ENCODE data around the gene SMIM3.
A peak's percentile ranks its signal among the peaks of the same experiment; 100 is the strongest.

Gene SMIM3

DNA sequence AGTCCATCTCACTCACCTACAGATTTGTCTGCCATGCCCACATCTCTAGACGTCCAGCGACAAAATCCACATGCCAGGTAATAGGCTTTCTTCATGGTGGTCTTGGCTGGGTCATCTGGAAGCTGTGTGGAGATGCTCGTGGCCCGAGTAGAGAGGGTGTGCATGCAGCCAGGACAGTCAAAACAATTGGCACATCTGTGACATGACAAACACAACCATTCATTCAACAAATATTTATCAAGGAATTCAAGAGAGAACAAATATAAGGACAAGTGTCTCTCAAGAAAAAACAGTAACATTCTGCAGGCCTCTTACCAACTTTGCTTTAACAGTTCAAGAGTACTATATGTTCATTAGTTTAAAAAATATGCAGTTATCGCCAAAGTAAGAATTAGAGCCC is 25.1 kb upstream of the SMIM3 start:
- peaks cover 5% of the 10 kb centered on the region; the same call in 1 of the 2 replicates for H3K4me1 ChIP-seq (ENCODE audit: insufficient read depth, low read length)
- H3K36me3 ChIP-seq (ENCODE audit: insufficient read depth, low read length), result peaks cover 74% of the 10 kb centered on the region
- H3K27ac ChIP-seq (ENCODE audit: low read depth, low read length), result no peak overlapping the region
- WGBS, result 93% methylated on average over 4 of the region's 5 CpGs
- H3K9me3 ChIP-seq (ENCODE audit: insufficient read depth, low read depth, low read length), result no peaks in the 10 kb centered on the region
- no peaks in the 10 kb centered on the region for H3K27me3 ChIP-seq (ENCODE audit: insufficient read depth, low read length)
- no peak overlapping the region for H3K9ac ChIP-seq (ENCODE audit: low read depth, low read length)
- no peak overlapping the region for H3K4me3 ChIP-seq (ENCODE audit: low read length)

DNA sequence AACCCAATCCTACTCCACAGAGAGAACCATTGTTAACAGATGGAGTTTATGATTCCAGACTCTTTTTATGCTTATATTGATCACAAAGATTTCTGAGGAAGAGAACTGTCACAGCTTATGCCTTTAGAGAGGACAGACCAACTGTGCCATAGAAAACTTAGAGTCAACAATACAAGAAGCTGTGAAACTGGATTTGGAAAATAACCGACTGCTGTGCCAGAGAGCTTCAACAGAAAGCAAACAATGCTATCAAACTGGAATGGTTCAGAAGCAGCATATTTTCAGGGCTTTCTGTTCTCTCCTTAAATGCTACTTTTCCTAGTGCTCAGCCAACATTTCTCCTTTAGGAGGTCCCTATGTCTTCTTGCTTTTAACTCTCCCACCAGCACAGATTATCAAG is 24.7 kb upstream of the SMIM3 start:
- Histone ChIP-seq H3K4me1 (ENCODE audit: insufficient read depth, low read length) (peaks cover 5% of the 10 kb centered on the region; the same call in 1 of the 2 replicates), H3K27ac (ENCODE audit: low read depth, low read length) (no peak overlapping the region), H3K36me3 (ENCODE audit: insufficient read depth, low read length) (peaks cover 72% of the 10 kb centered on the region), H3K9ac (ENCODE audit: low read depth, low read length) (no peak overlapping the region), H3K9me3 (ENCODE audit: insufficient read depth, low read depth, low read length) (no peaks in the 10 kb centered on the region), H3K4me3 (ENCODE audit: low read length) (no peak overlapping the region), H3K27me3 (ENCODE audit: insufficient read depth, low read length) (no peaks in the 10 kb centered on the region)
- 92% methylated on average over 1 of the region's 1 CpG for WGBS

DNA sequence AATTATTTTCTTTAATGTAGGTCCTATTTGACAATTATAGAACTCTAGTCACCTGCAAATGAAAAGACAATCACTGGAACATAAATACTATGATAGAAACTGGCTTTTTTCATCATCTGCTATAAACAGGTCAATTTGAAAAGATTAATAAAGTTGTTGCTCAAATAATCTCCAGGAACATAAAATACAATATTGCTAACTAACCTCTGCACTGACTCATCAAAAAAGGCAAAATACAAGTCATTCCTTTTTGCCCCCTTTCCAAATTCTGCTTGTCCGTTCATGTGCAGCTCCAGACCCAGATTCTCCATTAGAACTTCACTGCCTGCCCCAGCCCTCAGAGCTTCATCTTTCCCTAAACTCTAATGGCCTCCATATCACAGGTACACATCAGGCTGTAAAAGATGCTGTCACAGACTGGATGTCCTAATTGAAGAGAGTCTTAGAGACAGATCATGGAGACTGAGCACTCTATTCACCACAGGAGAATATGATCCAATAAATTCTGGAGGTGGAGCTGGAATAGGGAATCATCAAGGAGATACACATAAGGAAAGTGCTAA is 21.4 kb upstream of the SMIM3 start:
- peak overlapping the region; percentile 85 for H3K4me3 ChIP-seq (ENCODE audit: low read length)
- WGBS, result 92% methylated on average over 1 of the region's 1 CpG
- H3K27me3 ChIP-seq (ENCODE audit: insufficient read depth, low read length), result no peaks in the 10 kb centered on the region
- H3K4me1 ChIP-seq (ENCODE audit: insufficient read depth, low read length), result peaks cover 5% of the 10 kb centered on the region; the same call in 1 of the 2 replicates
- H3K9ac ChIP-seq (ENCODE audit: low read depth, low read length), result no peak overlapping the region
- H3K9me3 ChIP-seq (ENCODE audit: insufficient read depth, low read depth, low read length), result peaks cover 9% of the 10 kb centered on the region
- H3K27ac ChIP-seq (ENCODE audit: low read depth, low read length), result no peak overlapping the region
- peaks cover 39% of the 10 kb centered on the region for H3K36me3 ChIP-seq (ENCODE audit: insufficient read depth, low read length)

DNA sequence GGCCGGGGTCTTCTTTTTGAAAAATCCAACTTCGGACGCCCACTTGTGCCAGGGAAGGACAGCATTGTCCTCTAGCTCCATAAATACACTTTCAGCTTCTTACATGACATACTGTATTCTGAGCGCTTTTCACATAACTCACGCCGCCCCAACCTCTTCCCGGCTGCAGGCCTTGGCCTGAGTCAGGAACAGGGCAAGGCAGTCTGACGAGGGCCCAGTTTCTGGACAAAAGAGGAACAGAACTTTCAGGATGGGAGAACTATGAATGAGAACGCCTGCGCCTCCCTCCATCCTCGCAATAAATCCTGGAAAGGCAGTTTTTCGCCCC is 20.4 kb upstream of the SMIM3 start:
- Histone ChIP-seq H3K27me3 (ENCODE audit: insufficient read depth, low read length) (no peaks in the 10 kb centered on the region), H3K27ac (ENCODE audit: low read depth, low read length) (peak overlapping the region; percentile 61; the same call in 1 of the 2 replicates), H3K9me3 (ENCODE audit: insufficient read depth, low read depth, low read length) (peaks cover 9% of the 10 kb centered on the region), H3K9ac (ENCODE audit: low read depth, low read length) (peak overlapping the region; percentile 72), H3K4me1 (ENCODE audit: insufficient read depth, low read length) (peaks cover 5% of the 10 kb centered on the region), H3K4me3 (ENCODE audit: low read length) (peak overlapping the region; percentile 85), H3K36me3 (ENCODE audit: insufficient read depth, low read length) (peaks cover 30% of the 10 kb centered on the region)
- 9% methylated on average over 12 of the region's 12 CpGs for WGBS

DNA sequence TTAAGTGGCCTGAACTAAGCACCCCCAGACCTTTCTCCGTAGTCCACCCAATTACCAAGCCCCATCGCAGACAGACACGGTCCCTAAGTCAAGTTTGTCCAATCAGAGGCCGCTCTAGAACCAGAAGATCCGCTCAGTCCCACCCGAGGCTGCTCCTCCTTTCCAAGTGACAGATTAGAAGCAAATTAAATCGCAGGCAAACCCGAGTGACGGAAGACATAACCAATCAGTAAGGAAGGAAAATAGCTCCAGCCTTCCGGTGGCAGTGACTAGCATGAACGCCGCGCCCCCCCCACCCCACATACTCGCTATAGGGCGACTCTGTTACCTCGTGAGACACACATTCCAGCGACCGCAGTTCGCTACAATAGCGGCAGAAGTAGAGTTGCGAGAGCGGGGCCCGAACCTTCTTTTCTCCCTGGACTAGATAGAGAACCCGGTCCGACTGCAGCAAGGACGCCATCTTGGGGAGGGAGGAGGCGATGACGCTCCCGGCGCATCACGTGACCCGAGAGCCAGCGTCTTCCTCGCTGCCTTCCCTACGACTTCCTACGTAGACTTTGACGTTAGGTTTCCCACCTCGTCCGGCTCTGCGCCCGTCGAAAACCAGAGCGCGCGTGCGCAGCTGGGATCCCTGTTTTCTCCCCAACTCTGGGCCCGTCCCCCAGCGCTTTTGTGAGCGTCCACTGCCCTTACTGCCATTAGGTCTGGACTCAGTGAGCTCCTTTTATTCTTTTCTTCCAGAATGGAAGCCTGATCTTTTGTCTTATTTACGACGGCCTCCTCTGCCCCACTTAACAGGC is 19.8 kb upstream of the SMIM3 start, which contains the start of gene DCTN4:
DCTN4 (minus strand) TSS at position 487 of the 803 bp plus-strand sequence; CDS start at position 463, 24 bp downstream.
- H3K36me3 ChIP-seq (ENCODE audit: insufficient read depth, low read length), result peaks cover 24% of the 10 kb centered on the region
- H3K9me3 ChIP-seq (ENCODE audit: insufficient read depth, low read depth, low read length), result peaks cover 9% of the 10 kb centered on the region
- WGBS, result 2% methylated on average over 51 of the region's 51 CpGs
- no peaks in the 10 kb centered on the region for H3K27me3 ChIP-seq (ENCODE audit: insufficient read depth, low read length)
- peaks cover 5% of the 10 kb centered on the region for H3K4me1 ChIP-seq (ENCODE audit: insufficient read depth, low read length)
- peak within 1 kb of the TSS; percentile 85 for H3K4me3 ChIP-seq (ENCODE audit: low read length)
- peak within 1 kb of the TSS; percentile 88 for H3K9ac ChIP-seq (ENCODE audit: low read depth, low read length)
- peak within 1 kb of the TSS; percentile 94 for H3K27ac ChIP-seq (ENCODE audit: low read depth, low read length)

DNA sequence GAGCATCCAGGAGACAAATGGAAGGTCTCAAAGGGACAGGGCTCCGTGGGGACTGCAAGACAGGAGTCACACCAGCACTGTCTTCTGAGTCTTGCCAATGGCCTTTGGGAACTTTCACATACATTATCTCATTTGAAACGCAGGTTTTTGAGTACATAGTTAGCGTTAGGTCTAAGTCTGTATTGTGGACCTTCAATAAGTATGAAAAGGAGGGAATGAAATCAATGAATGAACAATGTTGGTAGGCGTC is 19.3 kb upstream of the SMIM3 start:
- Histone ChIP-seq H3K36me3 (ENCODE audit: insufficient read depth, low read length) (peaks cover 19% of the 10 kb centered on the region), H3K27ac (ENCODE audit: low read depth, low read length) (peak overlapping the region; percentile 68), H3K27me3 (ENCODE audit: insufficient read depth, low read length) (no peaks in the 10 kb centered on the region), H3K9ac (ENCODE audit: low read depth, low read length) (peak overlapping the region; percentile 88; the same call in 1 of the 2 replicates), H3K4me1 (ENCODE audit: insufficient read depth, low read length) (peaks cover 5% of the 10 kb centered on the region), H3K9me3 (ENCODE audit: insufficient read depth, low read depth, low read length) (peaks cover 9% of the 10 kb centered on the region), H3K4me3 (ENCODE audit: low read length) (peak overlapping the region; percentile 85)
- 71% methylated on average over 4 of the region's 4 CpGs for WGBS

DNA sequence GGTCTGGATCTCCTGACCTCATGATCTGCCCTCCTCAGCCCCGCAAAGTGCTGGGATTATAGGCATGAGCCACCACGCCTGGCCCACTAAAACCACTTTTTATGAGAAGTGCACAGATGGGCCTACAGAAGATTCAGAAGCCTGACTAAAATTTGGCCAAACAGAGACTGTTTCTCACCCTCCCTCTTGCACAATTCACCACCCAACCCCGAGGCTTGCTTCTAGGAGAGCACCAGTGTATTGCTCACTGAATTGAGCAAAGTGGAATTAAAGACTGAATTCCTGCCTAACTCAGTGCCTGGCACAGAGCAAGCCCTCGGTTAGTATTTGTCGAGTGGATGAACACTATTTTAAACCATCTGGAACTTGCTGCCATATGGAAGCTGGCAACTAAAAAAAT is 16.3 kb upstream of the SMIM3 start:
- no peak overlapping the region for H3K4me3 ChIP-seq (ENCODE audit: low read length)
- 94% methylated on average over 5 of the region's 5 CpGs for WGBS

DNA sequence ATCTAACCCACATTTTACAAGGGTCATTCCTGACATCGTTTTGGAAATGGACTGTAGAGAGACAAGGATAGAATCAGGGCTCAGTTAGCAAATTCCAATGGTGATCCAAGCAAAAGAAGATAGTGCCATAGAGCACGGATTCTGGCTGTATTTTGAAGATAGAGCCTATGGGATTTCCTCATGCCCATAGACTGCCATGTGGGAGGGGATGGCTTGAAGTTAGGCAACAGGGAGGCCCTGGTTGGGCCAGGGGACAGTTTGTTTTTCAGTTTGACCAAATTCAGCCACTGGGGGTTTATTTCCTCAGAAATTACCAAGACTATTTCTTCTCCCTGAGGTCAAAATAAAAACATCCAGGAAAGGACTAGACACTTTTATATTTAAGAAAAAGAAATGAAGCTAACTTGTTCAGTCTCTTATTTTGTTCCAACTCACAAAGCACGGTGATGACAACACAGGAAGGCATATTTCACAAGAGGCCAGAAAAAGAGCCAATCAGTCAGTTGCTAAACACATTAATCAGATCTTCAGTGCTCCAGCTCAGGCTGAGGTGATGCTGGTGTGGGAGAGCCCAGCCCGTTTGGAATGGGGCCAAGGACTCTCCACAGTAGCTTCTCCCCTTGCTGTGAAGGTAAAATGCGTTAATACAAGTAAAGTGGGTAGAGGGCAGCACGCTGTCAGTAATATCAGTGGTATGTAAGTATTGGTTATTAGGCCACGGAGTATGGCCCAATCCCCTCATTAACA is 15.4 kb upstream of the SMIM3 start:
- Histone ChIP-seq H3K9ac (ENCODE audit: low read depth, low read length) (no peak overlapping the region), H3K9me3 (ENCODE audit: insufficient read depth, low read depth, low read length) (peaks cover 9% of the 10 kb centered on the region), H3K4me1 (ENCODE audit: insufficient read depth, low read length) (no peaks in the 10 kb centered on the region; the same call in 1 of the 2 replicates), H3K36me3 (ENCODE audit: insufficient read depth, low read length) (no peaks in the 10 kb centered on the region), H3K27ac (ENCODE audit: low read depth, low read length) (no peak overlapping the region), H3K4me3 (ENCODE audit: low read length) (no peak overlapping the region), H3K27me3 (ENCODE audit: insufficient read depth, low read length) (peaks cover 12% of the 10 kb centered on the region; the same call in 1 of the 2 replicates)
- 76% methylated on average over 7 of the region's 7 CpGs for WGBS

More for the DNA sequence above, 16.3 kb upstream of the SMIM3 start:
- no peak overlapping the region for H3K27ac ChIP-seq (ENCODE audit: low read depth, low read length)
- H3K36me3 ChIP-seq (ENCODE audit: insufficient read depth, low read length), result no peaks in the 10 kb centered on the region
- peaks cover 9% of the 10 kb centered on the region for H3K9me3 ChIP-seq (ENCODE audit: insufficient read depth, low read depth, low read length)
- peaks cover 4% of the 10 kb centered on the region; the same call in 1 of the 2 replicates for H3K27me3 ChIP-seq (ENCODE audit: insufficient read depth, low read length)
- peaks cover 5% of the 10 kb centered on the region for H3K4me1 ChIP-seq (ENCODE audit: insufficient read depth, low read length)
- H3K9ac ChIP-seq (ENCODE audit: low read depth, low read length), result no peak overlapping the region

DNA sequence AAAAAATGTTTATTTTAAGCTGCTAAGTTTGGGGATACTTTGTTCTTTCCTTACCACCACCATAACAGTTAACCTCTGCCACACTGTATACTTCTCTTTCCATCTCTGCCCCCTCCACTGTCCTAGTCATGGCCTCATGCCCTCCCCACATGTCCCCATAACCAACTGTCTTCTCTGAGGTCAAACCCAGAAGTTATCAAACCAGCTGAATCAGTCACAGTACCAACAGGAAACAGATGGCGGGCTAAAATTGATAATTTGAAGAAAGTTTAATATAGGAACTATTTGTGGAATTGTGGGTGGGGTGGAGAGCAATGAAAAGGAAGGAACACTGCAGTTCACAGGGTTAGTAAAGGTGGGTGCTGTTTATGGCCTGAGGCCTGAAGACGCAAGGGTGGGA is 14.0 kb upstream of the SMIM3 start:
- Histone ChIP-seq H3K4me3 (ENCODE audit: low read length) (no peak overlapping the region), H3K9me3 (ENCODE audit: insufficient read depth, low read depth, low read length) (peaks cover 5% of the 10 kb centered on the region), H3K27ac (ENCODE audit: low read depth, low read length) (no peak overlapping the region), H3K4me1 (ENCODE audit: insufficient read depth, low read length) (no peaks in the 10 kb centered on the region; the same call in 1 of the 2 replicates), H3K9ac (ENCODE audit: low read depth, low read length) (no peak overlapping the region), H3K27me3 (ENCODE audit: insufficient read depth, low read length) (peaks cover 12% of the 10 kb centered on the region; the same call in 1 of the 2 replicates), H3K36me3 (ENCODE audit: insufficient read depth, low read length) (no peaks in the 10 kb centered on the region)
- WGBS, result 95% methylated on average over 2 of the region's 2 CpGs

DNA sequence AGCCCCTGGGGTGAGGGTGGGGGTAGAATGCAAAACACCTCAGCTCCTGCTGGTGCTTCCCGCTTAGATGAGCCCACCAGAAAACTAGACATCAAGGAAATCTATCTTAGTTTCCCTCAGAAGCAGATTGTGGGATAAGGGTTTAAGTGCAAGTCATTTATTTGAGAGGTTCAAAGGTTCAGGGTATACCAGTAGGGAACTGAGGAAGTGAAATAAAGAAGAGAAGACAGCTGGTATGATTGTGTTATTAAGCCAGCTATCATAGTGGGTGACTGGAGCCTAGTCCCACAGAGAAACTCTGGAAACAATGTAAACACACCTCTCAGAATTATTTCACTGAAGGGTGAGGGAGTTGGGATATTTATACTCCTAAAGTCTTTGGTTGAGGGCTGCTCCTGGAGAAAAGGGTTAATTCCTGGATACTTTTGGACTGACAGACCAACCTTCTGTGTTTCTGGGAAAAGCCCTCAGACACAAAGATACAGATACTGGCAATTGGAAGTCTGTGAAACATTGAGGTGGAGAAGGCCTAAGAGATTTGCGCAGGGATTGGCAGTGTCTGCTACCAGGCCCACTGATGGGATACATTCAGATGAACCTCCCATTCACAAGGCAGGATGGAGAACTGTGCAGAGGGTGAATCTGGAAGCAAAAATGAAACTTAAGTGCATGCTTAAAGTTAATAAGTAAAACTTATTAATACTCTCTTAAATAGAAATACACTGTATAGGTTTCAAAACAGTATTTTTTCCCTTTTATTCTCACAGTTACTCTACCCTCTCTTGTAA is 13.4 kb upstream of the SMIM3 start:
- Histone ChIP-seq H3K36me3 (ENCODE audit: insufficient read depth, low read length) (no peaks in the 10 kb centered on the region), H3K4me1 (ENCODE audit: insufficient read depth, low read length) (no peaks in the 10 kb centered on the region; the same call in 1 of the 2 replicates), H3K9me3 (ENCODE audit: insufficient read depth, low read depth, low read length) (no peaks in the 10 kb centered on the region), H3K27ac (ENCODE audit: low read depth, low read length) (no peak overlapping the region), H3K4me3 (ENCODE audit: low read length) (no peak overlapping the region), H3K9ac (ENCODE audit: low read depth, low read length) (no peak overlapping the region), H3K27me3 (ENCODE audit: insufficient read depth, low read length) (peaks cover 12% of the 10 kb centered on the region; the same call in 1 of the 2 replicates)
- 81% methylated on average over 2 of the region's 2 CpGs for WGBS

Measured in HUES64 (cell line).